ENCODE measurements around the gene AQP1.

Gene AQP1

DNA sequence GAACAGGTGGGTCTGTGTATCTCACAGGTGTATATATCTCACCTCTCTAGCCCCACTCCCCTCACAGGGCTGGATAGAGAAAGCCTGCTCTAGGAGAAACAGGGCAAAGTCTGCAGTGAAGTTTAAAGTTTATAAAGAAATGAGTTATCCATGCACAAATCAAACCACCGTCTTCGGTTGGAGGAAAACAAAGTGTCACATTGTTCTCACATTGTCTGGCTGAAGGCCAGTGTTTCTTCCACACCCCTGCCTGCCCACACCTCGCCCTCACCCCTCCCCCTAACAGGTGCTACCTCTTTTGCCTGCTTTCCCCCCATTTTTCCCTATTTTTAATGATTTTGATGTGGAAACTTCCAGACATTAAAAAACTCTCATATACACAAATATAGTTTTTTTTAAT is 25.8 kb downstream of the AQP1 start:
- no peak for DNase-seq

GRCh38 chr7:30938435-30939316 is 27.0 kb downstream of the AQP1 start:
- peak; percentile 57 for ATAC-seq
- peak; percentile 79 for DNase-seq

More for the DNA sequence above, 25.8 kb downstream of the AQP1 start:
- no peak for ATAC-seq

DNA sequence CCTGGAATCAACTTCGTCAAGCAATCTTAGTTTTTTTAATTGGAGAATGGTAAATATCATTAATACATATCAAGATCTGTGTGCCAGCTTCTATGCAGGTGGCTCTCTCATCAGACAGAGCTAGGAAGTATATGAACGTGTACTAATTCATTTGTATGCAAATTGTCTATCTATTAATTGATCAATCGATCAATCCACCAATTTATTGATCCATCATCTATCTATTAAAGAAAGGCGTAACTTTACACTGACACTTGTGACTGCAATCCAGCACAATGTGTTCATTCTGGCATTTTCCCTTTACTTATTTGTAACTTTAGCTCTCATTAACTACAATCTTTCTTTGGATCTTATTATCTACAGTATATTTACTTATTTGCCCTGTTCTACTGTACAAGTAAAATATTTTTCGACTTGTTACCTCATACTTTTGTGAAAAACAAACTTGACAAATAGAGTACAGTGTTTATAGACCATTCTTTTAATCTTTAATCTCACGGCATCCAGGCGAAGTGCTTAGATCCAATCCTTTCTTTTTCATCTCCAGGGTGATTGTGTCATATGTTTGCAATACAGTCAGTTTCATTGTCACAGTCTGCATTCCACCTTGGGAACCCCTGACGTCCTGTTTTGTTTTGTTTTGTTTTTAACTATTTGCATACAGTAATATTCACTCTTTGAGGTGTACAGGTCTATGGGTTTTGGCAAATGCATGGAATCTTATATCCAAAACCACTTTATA is 30.1 kb downstream of the AQP1 start:
- no peak for DNase-seq
- ATAC-seq = no peak

GRCh38 chr7:30950197-30950596 is 38.5 kb downstream of the AQP1 start:
- ATAC-seq (no peak), DNase-seq (no peak)

- DNase-seq = no peak
- ATAC-seq = no peak
These were observed 43.3 kb downstream of the AQP1 start for GRCh38 chr7:30954914-30955313.

GRCh38 chr7:30956704-30957103 is 45.1 kb downstream of the AQP1 start:
- ATAC-seq (no peak), DNase-seq (no peak)

- no peak for ATAC-seq
- DNase-seq = no peak
These were observed 52.2 kb downstream of the AQP1 start, which contains the start of gene GHRHR for GRCh38 chr7:30963842-30964241. Gene GHRHR (plus strand): TSS chr7:30963953. CDS start chr7:30964069, 116 bp downstream.

DNA sequence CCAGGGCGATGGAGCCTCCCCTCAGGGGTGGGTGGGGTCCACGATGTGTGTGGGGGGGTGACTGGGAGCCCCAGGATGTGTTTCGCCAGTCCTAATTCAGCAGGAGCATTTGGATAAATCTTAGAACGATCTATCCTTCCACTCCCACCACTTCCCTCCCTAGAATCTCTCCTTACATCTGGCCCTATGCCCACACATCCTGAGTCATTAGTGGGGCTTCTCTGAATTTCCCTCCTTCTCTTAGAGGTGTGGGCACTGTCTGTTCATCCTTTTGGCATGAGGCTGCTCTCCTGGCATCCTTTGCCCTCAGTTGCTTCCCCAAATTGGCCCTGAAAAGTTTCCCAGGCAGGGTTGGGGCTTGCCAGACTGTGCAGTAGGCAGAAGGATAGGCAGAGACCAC is 53.7 kb downstream of the AQP1 start:
- DNase-seq (no peak), ATAC-seq (no peak)

- ATAC-seq (no peak), DNase-seq (no peak)
These were observed 54.2 kb downstream of the AQP1 start for GRCh38 chr7:30965883-30966282.

- DNase-seq (no peak), ATAC-seq (no peak)
These were observed 56.6 kb downstream of the AQP1 start for GRCh38 chr7:30968294-30968693.

DNA sequence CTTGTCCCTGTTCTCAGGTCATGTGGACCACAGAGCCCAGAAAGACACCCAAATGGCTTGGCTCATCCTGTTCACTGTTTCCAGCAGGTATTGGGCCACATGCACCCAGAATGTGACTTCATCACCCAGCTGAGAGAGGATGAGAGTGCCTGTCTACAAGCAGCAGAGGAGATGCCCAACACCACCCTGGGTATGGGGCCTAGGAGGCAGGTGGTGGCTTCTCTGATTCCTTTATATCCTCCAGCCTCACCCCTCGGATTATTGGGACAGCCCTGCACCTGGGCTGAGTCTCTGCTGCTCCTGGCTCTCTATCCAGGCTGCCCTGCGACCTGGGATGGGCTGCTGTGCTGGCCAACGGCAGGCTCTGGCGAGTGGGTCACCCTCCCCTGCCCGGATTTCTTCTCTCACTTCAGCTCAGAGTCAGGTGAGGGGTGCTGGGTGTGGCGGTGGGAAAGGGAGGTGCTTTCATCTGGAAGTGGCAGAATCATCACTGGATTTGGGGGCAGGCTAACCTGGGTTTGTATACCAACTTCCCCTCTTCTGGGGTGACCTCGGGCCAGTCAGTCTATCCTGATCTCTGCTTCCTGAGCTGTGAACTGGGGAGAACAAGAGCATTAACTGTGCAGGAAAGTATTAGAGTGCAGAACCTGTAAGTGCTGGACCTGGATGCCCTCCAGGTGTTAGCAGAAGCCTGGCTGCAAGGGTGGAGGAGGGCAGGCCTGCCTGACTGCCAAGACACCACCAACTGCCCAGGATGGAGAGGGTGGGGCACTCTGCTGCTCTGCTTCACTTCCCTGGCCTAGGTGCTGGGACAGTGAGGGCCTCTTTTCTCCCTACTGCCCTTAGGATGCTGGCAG is 57.3 kb downstream of the AQP1 start:
- DNase-seq (no peak), ATAC-seq (no peak)

DNA sequence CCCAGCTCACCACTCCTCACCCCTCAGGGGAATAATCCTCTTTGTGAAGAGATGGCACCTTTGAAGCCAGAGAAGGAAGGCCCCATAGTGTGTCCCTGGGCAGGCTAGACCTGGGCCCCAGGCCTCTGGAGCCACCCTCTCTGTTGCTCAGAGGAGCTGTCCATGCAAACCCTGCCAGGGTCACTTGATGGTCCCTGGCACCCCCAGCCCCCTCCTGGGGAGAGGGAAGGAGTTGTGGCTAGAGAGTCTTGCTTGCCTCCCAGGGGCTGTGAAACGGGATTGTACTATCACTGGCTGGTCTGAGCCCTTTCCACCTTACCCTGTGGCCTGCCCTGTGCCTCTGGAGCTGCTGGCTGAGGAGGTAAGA is 57.9 kb downstream of the AQP1 start:
- DNase-seq (no peak), ATAC-seq (no peak)

DNA sequence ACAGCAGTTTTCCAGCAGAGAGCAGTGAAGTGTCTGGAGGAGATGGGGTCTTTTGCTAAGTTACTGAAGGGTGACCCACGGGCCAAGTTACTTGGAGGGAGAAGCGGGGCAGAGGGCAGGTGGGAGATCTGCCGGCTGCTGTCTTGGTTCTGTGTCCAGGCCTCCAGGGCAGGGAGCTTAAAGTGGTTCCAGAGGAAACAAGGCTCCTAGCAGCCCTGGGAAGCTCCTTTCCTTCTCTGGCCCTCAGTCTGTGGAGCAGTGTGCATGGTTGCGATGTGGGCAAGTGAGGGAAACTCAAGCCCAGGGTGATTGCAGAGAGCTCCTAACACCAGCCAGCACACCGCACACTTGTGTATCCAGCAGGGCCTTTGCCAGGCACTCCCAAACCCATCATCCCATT is 58.4 kb downstream of the AQP1 start:
- ATAC-seq = no peak
- DNase-seq = no peak

DNA sequence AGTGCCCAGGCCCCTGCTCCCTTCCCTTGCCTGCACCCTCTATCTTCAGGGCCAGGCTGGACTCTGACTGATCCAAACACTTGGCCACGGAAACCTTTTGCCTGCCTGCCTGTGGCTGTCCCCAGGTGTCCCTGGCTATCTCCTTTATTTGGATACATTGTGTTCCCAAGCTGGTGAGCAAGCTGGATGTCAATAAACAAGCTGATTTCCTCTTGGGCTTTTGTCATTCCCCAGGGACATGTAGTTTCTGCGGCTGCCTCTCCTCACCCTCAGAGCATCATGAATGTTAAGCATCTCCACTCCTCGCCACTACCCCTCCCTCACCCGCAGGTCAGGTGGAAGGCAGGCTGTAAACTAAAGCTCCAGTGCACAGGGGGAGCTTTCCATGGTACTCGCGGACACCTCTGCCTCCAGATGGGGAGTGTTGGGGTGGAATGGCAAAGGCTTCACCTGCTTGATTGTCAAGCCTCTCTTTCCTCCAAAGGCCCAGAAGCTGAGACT is 59.0 kb downstream of the AQP1 start:
- DNase-seq (no peak), ATAC-seq (no peak)

GRCh38 chr7:30971440-30971839 is 59.8 kb downstream of the AQP1 start:
- DNase-seq (no peak), ATAC-seq (no peak)

GRCh38 chr7:30971840-30972563 is 60.3 kb downstream of the AQP1 start:
- ATAC-seq (no peak), DNase-seq (no peak)

DNA sequence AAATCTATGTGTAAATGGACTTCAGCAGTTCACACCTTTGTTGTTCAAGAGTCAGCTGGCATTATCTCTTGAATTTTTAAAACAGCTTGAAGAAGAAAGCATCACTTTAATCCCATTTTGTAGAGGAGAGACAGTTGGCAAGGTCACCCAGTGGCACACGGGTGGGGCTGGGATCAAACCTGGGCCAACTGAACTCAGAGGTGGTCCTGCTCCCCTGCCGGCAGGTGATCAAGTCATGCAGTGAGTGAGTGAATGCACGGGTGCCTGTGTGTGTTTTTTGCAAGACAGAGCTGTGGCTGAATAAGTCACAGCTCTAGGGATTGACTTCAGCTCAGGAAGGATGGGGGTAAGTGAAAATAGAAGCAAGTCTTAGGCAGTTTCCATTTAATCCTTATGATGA is 61.6 kb downstream of the AQP1 start:
- DNase-seq (no peak), ATAC-seq (no peak)

GRCh38 chr7:30973791-30974604 is 62.3 kb downstream of the AQP1 start:
- no peak for ATAC-seq
- DNase-seq = no peak

GRCh38 chr7:30974605-30975255 is 63.1 kb downstream of the AQP1 start:
- DNase-seq (peak; percentile 67), ATAC-seq (peak; percentile 69)

Measured in stimulated activated naive CD8-positive, alpha-beta T cell treated with anti-CD3 and anti-CD28 coated beads, Interleukin-15, Interleukin-2, amounts not matched to agents 100 U/mL and 50 U/mL, for 24 hours (primary cell).